HepG2 (cell line): ENCODE results near the gene GLRX5. TPM values are rescaled to one million over a fixed set of nuclear protein-coding genes. Genes with fewer than 3 reads are reported as not detected.

Experiments used
- AFF4 ChIP-seq: sonication (generic); formaldehyde crosslinking; IDR thresholded peaks from 2 replicates; pipeline ENCODE4 v1.4.0; 2020; ENCODE audit warnings: missing genetic modification reagents
- BRCA1 ChIP-seq: sonication (generic); formaldehyde crosslinking; IDR thresholded peaks from 2 replicates; pipeline ENCODE4 v1.4.0; 2020; ENCODE audit warnings: missing genetic modification reagents
- CREM ChIP-seq, 2 experiments: sonication (generic) in 1 of 2; formaldehyde crosslinking in 1 of 2; IDR thresholded peaks; 2 replicates each; pipeline versions ENCODE4 v1.4.0 to v1.6.1; 2016 to 2020; ENCODE audit warnings: antibody characterized with exemption in 1 of 2, mild to moderate bottlenecking in 1 of 2, missing genetic modification reagents in 1 of 2
- DDIT3 ChIP-seq: sonication (generic); formaldehyde crosslinking; IDR thresholded peaks from 2 replicates; pipeline ENCODE4 v1.4.0; 2020; ENCODE audit warnings: mild to moderate bottlenecking, missing genetic modification reagents
- FIP1L1 ChIP-seq: fragments of 200-400 bp; formaldehyde crosslinking; IDR thresholded peaks from 2 replicates; pipeline ENCODE4 v1.6.1; 2018; ENCODE audit warnings: low read depth, mild to moderate bottlenecking, low read length, moderate library complexity, borderline replicate concordance; ENCODE audit not compliant: insufficient read depth
- FOXM1 ChIP-seq: sonication (generic); formaldehyde crosslinking; IDR thresholded peaks from 2 replicates; pipeline ENCODE4 v1.5.0; 2020; ENCODE audit warnings: missing genetic modification reagents
- FOXO4 ChIP-seq: sonication (generic); formaldehyde crosslinking; conservative IDR thresholded peaks from 2 replicates; pipeline ENCODE4 v1.8.1; 2023; ENCODE audit warnings: missing genetic modification reagents
- GATA4 ChIP-seq: sonication (generic); IDR thresholded peaks from 2 replicates; pipeline ENCODE4 v1.6.1; 2016; ENCODE audit warnings: antibody characterized with exemption, low read depth, borderline replicate concordance
- MED8 ChIP-seq: sonication (generic); formaldehyde crosslinking; IDR thresholded peaks from 2 replicates; pipeline ENCODE4 v1.8.1; 2023; ENCODE audit warnings: mild to moderate bottlenecking, missing genetic modification reagents; ENCODE audit not compliant: insufficient replicate concordance
- NFKB2 ChIP-seq: sonication (generic); formaldehyde crosslinking; IDR thresholded peaks from 2 replicates; pipeline ENCODE4 v1.4.0; 2020; ENCODE audit warnings: missing genetic modification reagents, borderline replicate concordance
- PATZ1 ChIP-seq: sonication (generic); formaldehyde crosslinking; IDR thresholded peaks from 2 replicates; pipeline ENCODE4 v1.4.0; 2020; ENCODE audit warnings: missing genetic modification reagents
- SP140L ChIP-seq: sonication (generic); formaldehyde crosslinking; IDR thresholded peaks from 2 replicates; pipeline ENCODE4 v1.4.0; 2020; ENCODE audit warnings: missing genetic modification reagents, borderline replicate concordance
- TEF ChIP-seq: sonication (generic); formaldehyde crosslinking; IDR thresholded peaks from 2 replicates; pipeline ENCODE4 v1.5.0; 2020; ENCODE audit warnings: missing genetic modification reagents
- ZNF414 ChIP-seq: sonication (generic); formaldehyde crosslinking; IDR thresholded peaks from 2 replicates; pipeline ENCODE4 v1.5.0; 2020; ENCODE audit warnings: missing genetic modification reagents
- ZNF550 ChIP-seq: sonication (generic); formaldehyde crosslinking; IDR thresholded peaks from 2 replicates; pipeline ENCODE4 v1.4.0; 2020; ENCODE audit warnings: mild to moderate bottlenecking, missing genetic modification reagents, borderline replicate concordance
- ZNF713 ChIP-seq: sonication (generic); formaldehyde crosslinking; IDR thresholded peaks from 2 replicates; pipeline ENCODE4 v1.4.0; 2020; ENCODE audit warnings: mild to moderate bottlenecking, missing genetic modification reagents
- ZUFSP ChIP-seq: sonication (generic); formaldehyde crosslinking; IDR thresholded peaks from 2 replicates; pipeline ENCODE4 v1.9.0; 2021; ENCODE audit warnings: missing genetic modification reagents, mild to moderate bottlenecking, borderline replicate concordance
- polyA plus RNA-seq, 8 experiments: library from polyadenylated mRNA; depleted of rRNA in 3 of 8; stranded (reverse) in 7 of 8; unstranded in 1 of 8; fragments of >200 nt; fragmentation: Illumina TruSeq in 4 of 8; extraction: Trizol in 4 of 8; gene quantifications; 2 replicates each; pipeline versions ENCODE4 v1.2.1 to v1.2.3, GENCODE V29; 2011 to 2016; ENCODE audit warnings: low read depth in 4 of 8, missing spikeins in 1 of 8, mixed read lengths in 1 of 8; ENCODE audit not compliant: insufficient read depth in 1 of 8
- total RNA-seq, 5 experiments: library from RNA; depleted of rRNA; stranded (reverse); fragments of >200 nt; fragmentation: Illumina TruSeq; extraction: Trizol; gene quantifications; 2 replicates each; pipeline ENCODE4 v1.2.3, GENCODE V29; 2016; ENCODE audit warnings: low read depth in 1 of 5

The GLRX5 gene
- total and polyA plus RNA-seq, 2 of the 13 experiments (the other 11 are each of a cell fraction or from before 2014, with no cell fraction given), result 122 to 146 TPM

GRCh38 chr14:95523815-95524448 lies 10.9 kb upstream of the GLRX5 start (continued):
- peak; percentile 42; the same call in 1 of the 2 replicates for TF ChIP-seq PATZ1
- no peak for TF ChIP-seq CREM (IDR thresholded peaks at IDR 0.05)
- TF ChIP-seq CREM (CRISPR knock-in tag; IDR thresholded peaks at IDR 0.05), result no peak
- TF ChIP-seq FOXO4 (CRISPR knock-in tag), result no peak
- no peak for TF ChIP-seq FOXM1 (CRISPR knock-in tag)
- TF ChIP-seq DDIT3 (CRISPR knock-in tag), result no peak
- no peak for TF ChIP-seq SP140L (CRISPR knock-in tag)
- TF ChIP-seq ZUFSP, result no peak
- 0 out of 2 replicates have a peak, but pooled peaks have one; percentile 28 for TF ChIP-seq AFF4
- TF ChIP-seq ZNF550 (CRISPR knock-in tag), result no peak
- TF ChIP-seq ZNF713 (CRISPR knock-in tag), result no peak
- TF ChIP-seq ZNF414 (CRISPR knock-in tag), result no peak
- no peak for TF ChIP-seq NFKB2 (CRISPR knock-in tag)
- TF ChIP-seq BRCA1 (CRISPR knock-in tag), result no peak
- no peak for TF ChIP-seq MED8
- no peak for TF ChIP-seq GATA4
- no peak for TF ChIP-seq TEF (CRISPR knock-in tag)
- TF ChIP-seq FIP1L1, result no peak
